ENCODE data around the gene GBP6.

DNA sequence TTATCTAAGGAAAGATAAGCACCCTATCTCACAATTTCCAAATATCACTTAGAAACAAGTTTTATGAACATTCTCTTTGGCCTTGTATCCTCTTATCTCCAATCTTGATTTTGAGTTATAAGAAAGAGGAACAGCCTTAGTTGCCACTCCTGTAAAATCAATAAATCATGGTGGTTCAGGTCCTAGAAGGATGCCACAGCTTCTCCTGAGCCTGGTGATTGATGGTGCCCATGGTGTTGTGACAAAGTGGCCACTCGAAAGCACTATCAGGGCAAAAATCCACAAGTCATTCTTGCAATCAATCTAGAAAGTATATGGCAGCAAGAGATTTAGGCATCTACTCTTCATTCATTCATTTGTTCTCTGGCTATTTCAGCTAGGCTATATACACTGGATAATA lies 27.8 kb downstream of the GBP6 start:
- TF ChIP-seq, protein P1, sequence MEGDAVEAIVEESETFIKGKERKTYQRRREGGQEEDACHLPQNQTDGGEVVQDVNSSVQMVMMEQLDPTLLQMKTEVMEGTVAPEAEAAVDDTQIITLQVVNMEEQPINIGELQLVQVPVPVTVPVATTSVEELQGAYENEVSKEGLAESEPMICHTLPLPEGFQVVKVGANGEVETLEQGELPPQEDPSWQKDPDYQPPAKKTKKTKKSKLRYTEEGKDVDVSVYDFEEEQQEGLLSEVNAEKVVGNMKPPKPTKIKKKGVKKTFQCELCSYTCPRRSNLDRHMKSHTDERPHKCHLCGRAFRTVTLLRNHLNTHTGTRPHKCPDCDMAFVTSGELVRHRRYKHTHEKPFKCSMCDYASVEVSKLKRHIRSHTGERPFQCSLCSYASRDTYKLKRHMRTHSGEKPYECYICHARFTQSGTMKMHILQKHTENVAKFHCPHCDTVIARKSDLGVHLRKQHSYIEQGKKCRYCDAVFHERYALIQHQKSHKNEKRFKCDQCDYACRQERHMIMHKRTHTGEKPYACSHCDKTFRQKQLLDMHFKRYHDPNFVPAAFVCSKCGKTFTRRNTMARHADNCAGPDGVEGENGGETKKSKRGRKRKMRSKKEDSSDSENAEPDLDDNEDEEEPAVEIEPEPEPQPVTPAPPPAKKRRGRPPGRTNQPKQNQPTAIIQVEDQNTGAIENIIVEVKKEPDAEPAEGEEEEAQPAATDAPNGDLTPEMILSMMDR (IDR thresholded peaks at IDR 0.05 in 8 of 11, conservative IDR thresholded peaks at IDR 0.05 in 3 of 11) = no peak
- no peak for TF ChIP-seq POLR2A (IDR thresholded peaks at IDR 0.05)
- no peak for TF ChIP-seq POLR2AphosphoS5 (IDR thresholded peaks at IDR 0.05)
